ENCODE results near the gene RPTN. TPM values are rescaled to one million over a fixed set of nuclear protein-coding genes. Genes with fewer than 3 reads are reported as not detected.

Gene RPTN
- total RNA-seq, 1 donor: 0.36 TPM

GRCh38 chr1:152118915-152119314, 40.1 kb downstream of the RPTN start:
- no peaks in the 10 kb centered on the region for H3K36me3 ChIP-seq (ENCODE audit: insufficient read depth, low read length)
- H4K20me1 ChIP-seq (ENCODE audit: insufficient read depth, low read length): no peaks in the 10 kb centered on the region
- H2AFZ ChIP-seq (ENCODE audit: low read length): no peak overlapping the region
- TF ChIP-seq, protein P1, sequence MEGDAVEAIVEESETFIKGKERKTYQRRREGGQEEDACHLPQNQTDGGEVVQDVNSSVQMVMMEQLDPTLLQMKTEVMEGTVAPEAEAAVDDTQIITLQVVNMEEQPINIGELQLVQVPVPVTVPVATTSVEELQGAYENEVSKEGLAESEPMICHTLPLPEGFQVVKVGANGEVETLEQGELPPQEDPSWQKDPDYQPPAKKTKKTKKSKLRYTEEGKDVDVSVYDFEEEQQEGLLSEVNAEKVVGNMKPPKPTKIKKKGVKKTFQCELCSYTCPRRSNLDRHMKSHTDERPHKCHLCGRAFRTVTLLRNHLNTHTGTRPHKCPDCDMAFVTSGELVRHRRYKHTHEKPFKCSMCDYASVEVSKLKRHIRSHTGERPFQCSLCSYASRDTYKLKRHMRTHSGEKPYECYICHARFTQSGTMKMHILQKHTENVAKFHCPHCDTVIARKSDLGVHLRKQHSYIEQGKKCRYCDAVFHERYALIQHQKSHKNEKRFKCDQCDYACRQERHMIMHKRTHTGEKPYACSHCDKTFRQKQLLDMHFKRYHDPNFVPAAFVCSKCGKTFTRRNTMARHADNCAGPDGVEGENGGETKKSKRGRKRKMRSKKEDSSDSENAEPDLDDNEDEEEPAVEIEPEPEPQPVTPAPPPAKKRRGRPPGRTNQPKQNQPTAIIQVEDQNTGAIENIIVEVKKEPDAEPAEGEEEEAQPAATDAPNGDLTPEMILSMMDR (IDR thresholded peaks at IDR 0.05; ENCODE audit: extremely low read depth, low read depth, low read length): no peak
- H3K79me2 ChIP-seq (ENCODE audit: insufficient read depth, low read length): no peaks in the 10 kb centered on the region
- no peak for DNase-seq (ENCODE audit: insufficient read length, low spot score, missing footprints)
- no peaks in the 10 kb centered on the region for H3K4me1 ChIP-seq (ENCODE audit: insufficient read depth, low read length)
- H3K4me2 ChIP-seq (ENCODE audit: insufficient read depth, low read length): no peak overlapping the region
- H3K27me3 ChIP-seq (ENCODE audit: insufficient read depth, low read length): peaks cover 38% of the 10 kb centered on the region
- H3K4me3 ChIP-seq (ENCODE audit: insufficient read depth, low read length): no peak overlapping the region
- H3K27ac ChIP-seq (ENCODE audit: low read depth, low read length): no peak overlapping the region
- H3K9me3 ChIP-seq (ENCODE audit: low read depth, low read length): no peaks in the 10 kb centered on the region

GRCh38 chr1:152115344-152115743, 43.7 kb downstream of the RPTN start, which contains the start of gene TCHH:
Gene TCHH (minus strand): TSS chr1:152115444. CDS start chr1:152114080, 1,364 bp downstream.
- Histone ChIP-seq H3K9me3 (ENCODE audit: low read depth, low read length) (no peaks in the 10 kb centered on the region), H3K79me2 (ENCODE audit: insufficient read depth, low read length) (no peaks in the 10 kb centered on the region), H3K4me1 (ENCODE audit: insufficient read depth, low read length) (peaks cover 10% of the 10 kb centered on the region), H3K36me3 (ENCODE audit: insufficient read depth, low read length) (no peaks in the 10 kb centered on the region), H3K4me2 (ENCODE audit: insufficient read depth, low read length) (no peak within 1 kb of the TSS), H3K27me3 (ENCODE audit: insufficient read depth, low read length) (peaks cover 59% of the 10 kb centered on the region), H3K27ac (ENCODE audit: low read depth, low read length) (no peak within 1 kb of the TSS), H2AFZ (ENCODE audit: low read length) (no peak within 1 kb of the TSS), H3K4me3 (ENCODE audit: insufficient read depth, low read length) (no peak within 1 kb of the TSS), H4K20me1 (ENCODE audit: insufficient read depth, low read length) (no peaks in the 10 kb centered on the region)
- DNase-seq (ENCODE audit: insufficient read length, low spot score, missing footprints): no peak
- TF ChIP-seq, protein P1 (IDR thresholded peaks at IDR 0.05; ENCODE audit: extremely low read depth, low read depth, low read length): no peak

- no peak overlapping the region for H3K27ac ChIP-seq (ENCODE audit: low read depth, low read length)
- TF ChIP-seq, protein P1 (IDR thresholded peaks at IDR 0.05; ENCODE audit: extremely low read depth, low read depth, low read length): no peak
- H3K4me1 ChIP-seq (ENCODE audit: insufficient read depth, low read length): peaks cover 13% of the 10 kb centered on the region
- peak overlapping the region; percentile 65 for H2AFZ ChIP-seq (ENCODE audit: low read length)
- H3K36me3 ChIP-seq (ENCODE audit: insufficient read depth, low read length): no peaks in the 10 kb centered on the region
- no peaks in the 10 kb centered on the region for H3K79me2 ChIP-seq (ENCODE audit: insufficient read depth, low read length)
- no peak for DNase-seq (ENCODE audit: insufficient read length, low spot score, missing footprints)
- no peaks in the 10 kb centered on the region for H3K9me3 ChIP-seq (ENCODE audit: low read depth, low read length)
- H3K27me3 ChIP-seq (ENCODE audit: insufficient read depth, low read length): peaks cover 76% of the 10 kb centered on the region
- H3K4me2 ChIP-seq (ENCODE audit: insufficient read depth, low read length): peak overlapping the region; percentile 60
- H4K20me1 ChIP-seq (ENCODE audit: insufficient read depth, low read length): no peaks in the 10 kb centered on the region
- no peak overlapping the region for H3K4me3 ChIP-seq (ENCODE audit: insufficient read depth, low read length)
These were observed 46.1 kb downstream of the RPTN start for GRCh38 chr1:152112885-152113432.

- DNase-seq (ENCODE audit: insufficient read length, low spot score, missing footprints): no peak
- TF ChIP-seq, protein P1 (IDR thresholded peaks at IDR 0.05; ENCODE audit: extremely low read depth, low read depth, low read length): no peak
- Histone ChIP-seq H3K4me1 (ENCODE audit: insufficient read depth, low read length) (peaks cover 13% of the 10 kb centered on the region), H2AFZ (ENCODE audit: low read length) (peak overlapping the region; percentile 65), H4K20me1 (ENCODE audit: insufficient read depth, low read length) (no peaks in the 10 kb centered on the region), H3K9me3 (ENCODE audit: low read depth, low read length) (no peaks in the 10 kb centered on the region), H3K4me2 (ENCODE audit: insufficient read depth, low read length) (peak overlapping the region; percentile 60), H3K79me2 (ENCODE audit: insufficient read depth, low read length) (no peaks in the 10 kb centered on the region), H3K36me3 (ENCODE audit: insufficient read depth, low read length) (no peaks in the 10 kb centered on the region), H3K27ac (ENCODE audit: low read depth, low read length) (no peak overlapping the region), H3K27me3 (ENCODE audit: insufficient read depth, low read length) (peaks cover 81% of the 10 kb centered on the region), H3K4me3 (ENCODE audit: insufficient read depth, low read length) (peak overlapping the region; percentile 51)
These were observed 46.7 kb downstream of the RPTN start for GRCh38 chr1:152112101-152112884.

All from osteoblast (primary cell).